Measurements from ENCODE around the gene SPARCL1.

The SPARCL1 gene

GRCh38 chr4:87541521-87541920, 12.3 kb upstream of the SPARCL1 start:
- DNase-seq (ENCODE audit: low read depth): no peak

- peak; percentile 22 for DNase-seq (ENCODE audit: low read depth)
Measured at GRCh38 chr4:87540146-87541058, 11.2 kb upstream of the SPARCL1 start.

GRCh38 chr4:87532907-87533306, 3.7 kb upstream of the SPARCL1 start:
- DNase-seq (ENCODE audit: low read depth): no peak

DNA sequence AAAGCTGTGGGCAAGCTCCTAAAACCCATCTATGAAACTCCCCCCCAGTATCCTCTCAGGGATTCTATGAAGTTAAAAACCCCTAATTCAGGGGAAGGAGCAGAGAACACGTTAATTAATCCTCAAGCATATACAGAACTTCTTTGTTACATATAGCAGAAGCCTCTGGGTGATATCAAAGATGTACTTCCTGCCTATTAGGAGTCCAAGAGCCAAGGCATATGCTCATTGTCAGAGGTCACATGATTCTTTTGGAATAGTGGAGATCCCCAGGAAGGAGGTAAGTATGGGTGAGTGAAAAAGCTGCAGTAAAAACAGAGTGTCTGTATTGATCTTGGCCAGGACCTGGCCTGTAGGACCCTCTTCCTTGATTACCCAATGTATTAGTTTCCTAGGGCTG, 2.9 kb upstream of the SPARCL1 start:
- DNase-seq (ENCODE audit: low read depth): no peak

DNA sequence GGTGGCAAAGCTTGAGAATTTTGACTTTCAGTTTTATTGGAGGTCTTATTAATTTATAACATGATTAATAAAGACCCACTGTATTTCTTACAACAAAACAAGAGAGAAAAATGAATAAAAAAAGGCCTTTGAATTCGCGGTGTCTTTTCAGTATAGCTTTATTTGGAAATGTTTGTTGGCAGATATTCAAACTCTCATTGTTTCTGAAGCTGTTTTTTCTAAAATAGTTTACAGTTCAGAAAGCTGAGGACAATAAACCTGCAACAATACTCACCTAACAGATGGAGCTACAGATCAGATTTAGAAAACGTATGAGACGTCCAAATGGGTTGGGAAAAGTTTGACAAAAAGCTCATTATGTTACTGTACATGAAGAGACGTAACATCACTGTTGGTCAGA, 2.4 kb upstream of the SPARCL1 start:
- DNase-seq (ENCODE audit: low read depth): no peak

- peak; percentile 21 for DNase-seq (ENCODE audit: low read depth)
Measured at GRCh38 chr4:87530868-87531267, 1.7 kb upstream of the SPARCL1 start.

DNA sequence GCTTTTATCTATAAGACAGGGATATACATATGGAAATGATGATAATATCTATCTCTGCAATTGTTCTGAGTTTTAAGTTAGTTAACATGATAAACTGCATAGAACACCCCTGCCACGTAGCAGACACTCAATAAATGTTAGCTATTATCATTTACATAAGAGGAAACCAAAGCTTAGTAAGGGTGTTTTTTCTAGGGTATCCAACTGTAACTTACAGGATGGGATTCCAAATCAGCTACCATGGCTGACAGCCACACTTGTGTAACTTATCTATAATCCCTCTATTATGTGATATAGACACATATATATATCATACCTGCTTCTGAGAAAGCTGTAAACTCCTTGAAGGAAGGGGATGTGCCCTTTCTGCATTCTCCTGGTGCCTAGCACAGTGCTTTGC, 1.1 kb upstream of the SPARCL1 start:
- no peak for DNase-seq (ENCODE audit: low read depth)

DNA sequence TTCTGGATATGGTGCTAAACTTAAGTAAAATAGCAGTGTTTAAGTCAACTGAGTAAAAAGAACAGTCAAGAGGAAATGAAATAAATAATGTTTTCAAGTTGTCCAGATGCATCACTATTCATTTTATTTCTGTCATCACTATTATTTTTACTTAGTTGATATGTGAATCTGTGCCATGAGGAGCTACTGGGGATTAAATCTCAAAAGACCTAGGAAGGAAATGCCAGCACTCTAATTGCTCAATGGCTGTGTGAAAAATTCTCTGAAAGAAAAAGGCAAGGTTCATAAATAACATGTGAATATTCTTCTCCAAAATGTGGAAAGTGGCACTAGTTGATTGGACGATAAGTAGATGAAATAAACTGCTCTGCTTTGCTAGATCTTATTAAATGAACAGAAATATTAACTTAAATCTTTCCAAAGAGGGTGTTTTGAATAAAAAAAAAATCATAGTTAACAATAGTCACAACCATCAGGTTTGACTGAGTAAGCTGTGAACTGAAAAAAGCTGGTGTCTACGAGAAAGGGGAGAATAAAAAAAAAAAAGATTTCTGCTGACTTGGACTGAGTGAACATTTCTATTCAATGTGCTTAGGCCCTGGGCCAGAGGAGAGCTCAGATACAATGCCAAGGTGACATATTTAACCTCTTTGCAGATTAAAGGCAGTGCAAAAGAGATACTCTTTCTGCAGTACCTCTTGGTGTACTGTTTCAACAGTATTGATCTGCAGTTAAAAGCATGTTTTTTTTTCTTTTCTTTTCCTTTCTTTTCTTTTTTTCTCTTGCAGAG, 1.6 kb downstream of the SPARCL1 start:
- no peak for DNase-seq (ENCODE audit: low read depth)

- DNase-seq (ENCODE audit: low read depth): peak; percentile 14
Measured at GRCh38 chr4:87525636-87526295, 3.4 kb downstream of the SPARCL1 start.

- no peak for DNase-seq (ENCODE audit: low read depth)
Measured at GRCh38 chr4:87524456-87524855, 4.7 kb downstream of the SPARCL1 start.

DNA sequence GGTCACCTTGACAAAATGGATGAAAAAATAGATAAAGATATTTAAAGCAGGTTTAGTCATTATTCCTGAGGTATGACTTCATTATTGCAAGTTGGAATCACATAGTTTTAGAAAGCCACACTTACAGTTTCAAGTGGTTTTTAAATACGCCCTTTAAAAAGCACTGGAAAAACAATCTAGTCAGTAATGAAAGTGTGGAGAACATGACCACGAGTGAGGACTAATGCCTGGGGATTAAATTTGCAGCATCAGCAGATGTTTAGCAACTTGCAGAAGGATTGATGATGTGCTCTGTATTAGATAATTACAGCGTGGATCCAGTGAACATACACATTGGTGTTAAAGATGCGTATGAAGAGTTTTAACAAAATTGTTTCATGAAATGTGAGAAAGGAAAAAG, 5.9 kb downstream of the SPARCL1 start:
- no peak for DNase-seq (ENCODE audit: low read depth)

DNA sequence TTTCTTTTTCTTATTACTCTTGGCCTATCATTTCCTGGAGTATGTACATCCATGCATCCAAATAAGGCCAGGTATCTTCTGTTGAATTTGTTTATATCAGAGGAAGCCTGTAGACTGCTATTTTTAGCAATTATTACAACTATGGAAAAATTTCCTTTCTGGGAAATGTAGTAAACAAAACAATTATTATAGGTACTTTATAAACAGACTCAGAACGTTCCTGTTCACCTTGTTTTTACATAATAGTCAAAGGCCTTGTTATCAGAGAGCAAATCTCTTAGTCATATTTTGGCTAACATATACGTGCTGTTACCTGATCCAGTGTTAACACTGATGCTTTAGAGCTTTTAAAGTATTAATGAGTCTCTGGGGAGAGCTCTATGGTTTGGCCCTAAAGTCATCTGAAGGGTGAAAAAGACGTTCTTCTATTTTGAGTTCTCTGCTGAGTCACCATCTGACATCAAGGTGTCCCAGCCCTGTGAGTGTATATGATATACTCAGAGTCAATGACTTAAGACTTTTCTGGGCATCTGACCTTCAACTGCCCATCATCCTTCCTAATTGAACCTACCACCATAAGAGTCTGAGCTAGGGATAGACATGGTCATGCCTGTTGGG, 7.3 kb downstream of the SPARCL1 start:
- DNase-seq (ENCODE audit: low read depth): no peak

DNA sequence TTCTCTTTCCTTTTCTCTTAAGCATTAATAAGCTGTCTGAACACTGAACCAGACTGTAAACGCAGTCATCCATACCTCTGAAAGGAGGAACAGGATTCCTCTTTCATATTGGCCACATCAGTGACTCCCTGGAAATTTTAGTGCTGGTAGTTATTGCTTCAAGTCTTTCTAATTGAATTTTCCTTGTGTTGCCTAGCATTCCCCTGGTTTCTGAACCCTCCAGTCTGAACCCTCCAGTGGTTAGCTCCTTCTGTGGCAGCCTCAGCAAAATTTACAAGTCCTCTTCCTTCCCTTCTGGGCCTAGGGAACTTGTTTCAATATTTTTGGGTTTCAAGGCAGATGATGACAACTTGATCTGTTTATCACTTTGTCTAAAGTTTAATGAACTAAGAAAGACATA, 7.9 kb downstream of the SPARCL1 start:
- DNase-seq (ENCODE audit: low read depth): no peak

DNA sequence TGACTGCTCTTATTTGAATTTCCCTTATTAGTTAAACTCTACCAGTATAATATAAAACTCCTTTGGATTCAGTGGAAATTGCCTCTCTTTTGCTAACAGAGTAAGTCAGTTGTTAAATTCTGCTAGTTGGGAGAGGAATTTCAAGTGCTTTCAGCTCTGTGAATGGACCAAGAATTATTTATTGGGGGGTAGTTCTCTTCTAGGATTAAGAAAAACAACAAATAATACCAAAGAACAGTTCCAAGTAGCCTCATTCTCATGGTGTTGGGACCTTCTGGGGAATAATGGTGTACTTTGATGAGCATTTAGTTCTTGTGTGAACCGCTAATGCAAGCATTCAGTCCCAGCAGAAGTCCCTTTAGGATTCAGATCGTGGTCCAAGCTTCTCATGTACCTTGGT, 11.6 kb downstream of the SPARCL1 start:
- no peak for DNase-seq (ENCODE audit: low read depth)

DNA sequence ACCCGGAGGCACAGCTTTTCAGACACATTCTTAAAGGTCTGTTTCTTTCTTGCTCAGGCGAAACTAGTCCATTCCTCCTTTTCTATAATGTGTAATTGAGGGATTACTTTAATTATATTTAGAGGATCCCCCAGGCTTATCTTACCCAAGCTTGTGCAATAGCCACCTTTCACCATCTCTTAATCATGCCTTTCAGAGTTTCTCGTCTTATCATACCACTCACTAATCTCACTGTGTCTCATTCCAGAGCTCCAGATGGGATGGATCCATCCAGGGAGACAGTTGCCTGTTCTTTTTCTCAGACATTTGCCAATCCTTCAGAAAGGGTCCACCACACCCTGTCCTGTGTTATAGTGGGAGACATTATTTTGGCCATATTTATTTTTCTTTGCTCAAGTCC, 12.5 kb downstream of the SPARCL1 start:
- no peak for DNase-seq (ENCODE audit: low read depth)

DNA sequence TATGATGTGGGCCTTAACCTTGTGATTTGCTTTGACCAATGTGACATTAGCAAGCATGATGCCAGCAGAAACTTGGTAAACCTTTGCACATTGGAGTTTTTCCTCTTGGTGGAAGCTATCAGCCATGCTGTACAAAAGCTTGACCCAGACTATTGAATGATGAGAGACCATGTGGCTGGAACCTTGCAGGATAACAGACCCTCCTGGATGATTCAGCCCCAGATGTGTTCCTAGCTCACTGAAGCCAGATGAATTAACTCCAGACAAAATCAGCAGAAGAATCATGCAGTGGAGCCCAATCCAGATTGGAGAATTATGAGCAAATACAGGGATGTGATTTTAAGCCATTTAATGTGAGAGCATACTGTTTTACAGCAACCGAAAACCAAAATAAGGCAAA, 16.8 kb downstream of the SPARCL1 start:
- DNase-seq (ENCODE audit: low read depth): no peak

DNA sequence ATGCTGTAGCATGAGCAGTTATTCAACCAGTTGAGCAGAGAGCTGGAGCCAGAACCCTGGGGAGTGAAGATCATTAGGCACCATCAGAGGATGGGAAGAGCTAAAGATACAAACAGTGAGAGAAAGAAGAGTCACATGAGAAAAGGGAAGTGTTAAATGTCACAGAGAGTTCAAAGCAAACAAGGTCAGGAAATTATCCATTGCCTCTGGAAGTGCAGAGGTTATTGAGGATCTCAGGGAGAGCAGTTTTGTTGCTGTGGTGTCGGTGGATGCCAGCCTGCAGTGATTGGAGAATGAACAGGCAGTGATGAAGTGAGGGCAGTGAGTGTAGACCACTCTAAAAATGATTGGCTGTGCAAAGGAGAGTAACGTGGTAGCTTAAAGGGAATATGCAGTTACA, 17.7 kb downstream of the SPARCL1 start:
- no peak for DNase-seq (ENCODE audit: low read depth)

GRCh38 chr4:87510747-87511146, 18.4 kb downstream of the SPARCL1 start:
- no peak for DNase-seq (ENCODE audit: low read depth)

DNA sequence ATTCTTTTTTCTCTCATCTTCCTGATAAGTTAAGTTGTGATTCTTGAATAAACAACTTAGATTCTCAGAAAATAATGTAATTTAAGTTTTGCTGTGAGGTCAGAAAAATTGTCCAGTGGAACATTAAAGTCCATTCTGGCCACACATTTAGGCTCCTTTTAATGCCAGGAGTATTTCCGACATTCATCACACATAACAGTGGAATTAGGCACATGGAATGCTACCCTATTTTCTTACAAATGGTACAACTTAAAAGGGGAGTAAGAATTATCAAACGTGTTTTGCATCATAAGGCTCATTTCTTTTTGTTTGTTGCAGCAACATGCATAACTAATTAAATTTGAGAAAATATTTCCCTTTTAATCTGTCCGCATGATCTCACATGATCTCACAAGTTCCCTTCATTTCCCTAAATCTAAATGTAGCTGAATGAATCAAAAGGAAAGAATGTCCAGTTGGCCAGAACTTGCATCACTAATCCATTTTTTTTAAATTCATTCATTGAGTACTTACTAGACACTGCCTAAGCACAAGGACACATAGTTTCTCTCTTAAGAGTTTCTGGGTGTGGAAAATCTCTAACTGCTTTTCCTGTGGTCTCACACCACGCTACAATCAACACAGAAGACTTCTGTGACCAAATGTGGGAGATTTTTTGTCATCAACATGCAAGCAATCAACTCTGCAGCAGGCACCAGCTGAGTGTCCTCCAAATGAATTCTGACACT, 22.0 kb downstream of the SPARCL1 start:
- peak; percentile 81 for DNase-seq (ENCODE audit: low read depth)

- no peak for DNase-seq (ENCODE audit: low read depth)
Measured at GRCh38 chr4:87505862-87506261, 23.3 kb downstream of the SPARCL1 start.

DNA sequence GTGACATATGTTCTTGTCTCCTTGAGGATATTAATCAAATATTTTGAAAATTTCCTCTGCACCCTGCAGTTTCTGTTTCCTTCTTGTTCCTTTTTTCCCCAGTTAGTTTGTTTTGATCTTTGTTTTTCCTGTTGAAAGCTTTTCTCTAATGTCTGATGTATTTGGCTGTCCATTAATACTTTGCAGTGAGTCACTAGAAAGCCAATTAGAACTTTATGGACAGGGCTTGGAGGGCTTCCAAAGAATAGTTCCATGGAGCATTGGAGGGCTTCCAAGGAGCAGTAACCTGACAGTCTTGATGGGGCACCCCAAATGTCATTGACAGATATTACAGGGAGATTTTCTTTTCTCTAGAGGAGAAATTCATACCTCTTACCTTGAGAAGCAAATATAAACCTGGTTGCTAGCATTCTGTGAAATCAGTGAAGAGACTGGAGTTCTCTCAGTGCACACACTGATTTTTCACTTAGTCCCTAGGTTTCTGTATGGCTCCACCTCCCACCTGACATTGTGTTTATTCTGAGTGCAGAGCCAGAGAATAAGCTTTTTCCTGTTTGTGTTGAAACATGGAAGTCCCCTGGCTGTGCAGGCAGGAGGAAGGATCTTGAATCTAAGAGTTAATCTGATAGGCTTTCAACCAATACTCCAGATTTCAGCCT, 26.5 kb downstream of the SPARCL1 start:
- no peak for DNase-seq (ENCODE audit: low read depth)
